GM12891 (cell line): ENCODE measurements around the gene SYNPR.

Source experiments
- PAX5 ChIP-seq: IDR thresholded peaks from 2 replicates; pipeline ENCODE4 v1.6.1; 2011; ENCODE audit warnings: low read length, moderate library complexity, mild to moderate bottlenecking; ENCODE audit not compliant: insufficient read depth, severe bottlenecking
- POLR2A ChIP-seq: IDR thresholded peaks from 2 replicates; pipeline ENCODE4 v1.6.1; 2011; ENCODE audit warnings: low read depth, low read length, control low read depth
- POLR2AphosphoS5 ChIP-seq: IDR thresholded peaks from 2 replicates; pipeline ENCODE4 v1.6.1; 2011; ENCODE audit warnings: low read depth, low read length, control low read depth
- POU2F2 ChIP-seq: IDR thresholded peaks from 2 replicates; pipeline ENCODE4 v1.6.1; 2011; ENCODE audit warnings: low read depth, mild to moderate bottlenecking, control low read depth, low read length, moderate library complexity
- SPI1 ChIP-seq: IDR thresholded peaks from 2 replicates; pipeline ENCODE4 v1.6.1; 2011; ENCODE audit warnings: low read depth, low read length, control low read depth
- TAF1 ChIP-seq: IDR thresholded peaks from 2 replicates; pipeline ENCODE4 v1.6.1; 2011; ENCODE audit warnings: low read depth, low read length, control low read depth

DNA sequence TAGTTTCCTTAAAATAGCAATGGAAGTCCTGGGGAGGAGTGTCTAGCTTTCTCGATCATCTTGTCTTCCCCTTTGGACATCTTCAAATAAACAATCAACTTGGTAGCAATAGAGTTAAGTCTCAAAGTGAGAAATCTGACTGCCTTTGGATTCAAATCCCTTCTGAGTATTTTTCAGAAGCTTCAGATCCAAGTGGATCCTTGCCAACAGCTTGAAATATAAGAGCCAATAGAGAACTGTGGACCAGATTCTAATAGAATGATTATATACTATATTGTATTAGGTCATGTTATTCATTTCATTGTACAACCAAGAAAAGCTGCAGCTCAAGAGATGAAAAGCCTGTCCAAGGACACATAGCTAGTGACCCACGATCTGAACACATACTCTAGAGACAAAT, 60.2 kb downstream of the SYNPR start:
- TF ChIP-seq POLR2AphosphoS5 (no peak), TAF1 (no peak), POLR2A (no peak), POU2F2 (no peak), PAX5 (no peak), SPI1 (no peak)
